Dedifferentiated amniotic fluid mesenchymal stem cell (primary cell): ENCODE measurements around the gene LRCH3.
A peak's percentile ranks its signal among the peaks of the same experiment; 100 is the strongest.

Source experiments
- DNase-seq: peaks from one replicate; pipeline ENCODE4 v3.0.0-alpha.2; 2016; ENCODE audit errors: extremely low spot score

LRCH3 gene

GRCh38 chr3:197791113-197791891 is at the start of gene LRCH3:
Gene LRCH3 (plus strand): TSS chr3:197791254. CDS start chr3:197791279, 25 bp downstream.
- peak; percentile 71 for DNase-seq

DNA sequence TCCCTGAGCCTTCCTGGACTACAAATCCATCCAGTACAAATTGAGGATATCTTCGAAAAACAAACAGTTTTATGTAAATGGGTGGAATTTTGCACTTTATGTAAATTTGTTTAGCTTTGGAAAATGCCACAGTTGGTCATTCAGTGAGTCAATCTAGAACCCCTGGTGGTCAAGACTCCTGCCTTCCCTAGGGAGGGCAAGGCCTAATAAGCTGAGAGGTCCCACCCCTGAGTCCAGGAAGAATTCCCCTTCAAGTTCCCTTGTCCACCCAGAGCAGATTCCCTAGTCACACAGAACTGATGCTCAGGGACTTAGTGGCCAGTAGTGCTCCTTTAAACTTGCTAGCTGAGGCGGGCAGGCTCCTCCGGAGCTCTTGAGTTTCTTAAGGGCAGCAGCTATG is 48.3 kb upstream of the LRCH3 start:
- no peak for DNase-seq

GRCh38 chr3:197746209-197746608 is 44.8 kb upstream of the LRCH3 start:
- DNase-seq, result no peak

- DNase-seq, result no peak
Observed at GRCh38 chr3:197746801-197747237, 44.2 kb upstream of the LRCH3 start.

- DNase-seq, result peak; percentile 50
Observed at GRCh38 chr3:197748597-197749314, 42.3 kb upstream of the LRCH3 start.

DNA sequence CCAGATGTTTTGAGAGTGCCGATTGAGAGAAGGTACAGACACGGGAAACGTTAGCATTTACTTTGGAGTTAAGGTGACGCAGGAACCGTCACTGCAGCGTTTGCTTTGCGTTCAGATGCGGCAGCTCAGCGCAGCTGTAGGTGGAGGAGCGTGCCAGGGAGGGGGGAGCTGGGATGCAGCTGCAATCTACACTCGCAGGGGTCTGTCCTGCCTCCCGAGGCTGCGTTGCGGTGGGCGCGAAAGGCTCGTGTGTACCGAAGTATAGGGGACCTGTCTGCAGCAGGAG is 41.8 kb upstream of the LRCH3 start:
- peak; percentile 31 for DNase-seq

DNA sequence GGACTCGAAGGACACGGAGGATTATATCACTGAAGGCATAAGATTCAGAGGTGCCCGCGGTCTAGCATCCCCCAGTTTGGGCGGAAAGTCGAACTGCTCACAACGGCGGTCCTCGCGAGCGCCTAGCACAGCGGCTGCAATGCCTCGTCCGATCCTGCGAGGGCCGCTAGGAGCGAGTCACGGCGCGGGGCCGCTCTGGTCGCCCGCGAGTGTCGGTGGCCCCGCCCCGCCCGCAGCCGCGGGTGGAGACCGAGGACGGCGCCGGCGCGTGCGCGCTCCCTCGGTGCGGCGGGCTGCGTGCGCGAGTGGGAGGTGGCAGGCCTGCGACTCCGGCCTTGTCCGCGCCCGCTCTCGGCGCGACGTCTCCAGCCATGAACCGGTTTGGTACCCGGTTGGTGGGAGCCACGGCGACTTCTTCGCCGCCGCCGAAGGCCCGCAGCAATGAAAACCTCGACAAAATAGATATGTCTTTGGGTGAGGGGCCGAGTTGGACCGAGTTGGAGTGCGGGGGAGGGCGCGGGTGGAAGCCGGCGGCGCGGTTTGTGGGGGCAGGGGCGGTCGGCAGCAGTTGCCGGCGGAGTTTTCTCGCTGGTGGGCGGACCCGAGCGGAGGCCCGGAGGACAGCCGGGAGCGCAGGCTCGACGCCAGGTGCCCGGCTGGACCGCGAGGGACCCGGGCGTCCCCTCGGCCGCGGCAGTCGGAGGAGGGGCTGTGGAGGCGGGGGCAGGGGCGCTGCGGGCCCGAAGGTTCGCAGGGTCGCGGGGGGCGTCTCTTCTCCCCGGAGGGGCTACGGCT is 41.3 kb upstream of the LRCH3 start, which contains the start of gene FYTTD1:
Gene FYTTD1, plus strand, starts transcription at position 283 of the 795 bp plus-strand sequence. Its CDS starts 89 bp downstream, at position 372.
- DNase-seq, result peak; percentile 85

DNA sequence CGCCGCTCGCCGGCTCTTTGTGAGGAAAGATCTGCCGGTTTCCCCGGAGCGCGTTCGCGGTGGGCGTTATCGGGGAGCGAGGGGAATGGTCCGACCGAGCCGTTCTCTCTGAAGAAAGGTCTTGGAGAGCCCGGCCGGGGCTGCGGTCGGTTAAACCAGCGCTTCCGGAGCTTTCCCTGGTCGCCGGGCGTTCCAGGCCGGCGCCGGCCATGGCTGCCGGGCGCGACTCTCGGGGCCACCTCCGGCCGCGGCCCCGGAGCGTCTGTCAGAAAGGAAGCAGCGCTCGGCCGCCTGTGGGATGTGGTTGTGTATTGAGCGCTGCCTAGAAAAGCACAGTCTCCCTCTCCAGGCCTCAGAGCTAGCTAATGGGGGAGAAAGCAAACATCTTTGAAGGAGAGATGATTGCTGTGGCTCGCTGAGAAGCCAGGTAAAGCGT is 40.6 kb upstream of the LRCH3 start:
- peak; percentile 62 for DNase-seq

- DNase-seq, result no peak
Observed at GRCh38 chr3:197750858-197751737, 40.0 kb upstream of the LRCH3 start.

DNA sequence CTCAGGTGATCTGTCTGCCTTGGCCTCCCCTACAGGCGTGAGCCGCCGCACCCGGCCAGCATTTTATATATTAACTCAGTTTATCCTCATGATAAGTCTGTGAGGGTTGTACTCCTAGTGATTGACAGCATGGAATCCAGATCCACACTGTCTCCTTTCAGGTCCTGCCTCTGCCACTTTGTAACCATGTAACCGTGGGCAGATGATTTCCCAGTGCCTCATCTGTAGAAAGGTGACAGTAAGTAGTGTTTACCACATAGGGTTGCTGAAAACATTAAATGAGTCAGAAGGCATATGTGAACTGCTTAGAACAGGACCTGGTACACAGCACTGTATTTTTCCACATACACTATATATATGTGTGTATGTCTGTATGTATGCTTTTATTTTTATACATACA is 38.9 kb upstream of the LRCH3 start:
- DNase-seq, result no peak

- DNase-seq, result no peak
Observed at GRCh38 chr3:197753263-197753662, 37.8 kb upstream of the LRCH3 start.

DNA sequence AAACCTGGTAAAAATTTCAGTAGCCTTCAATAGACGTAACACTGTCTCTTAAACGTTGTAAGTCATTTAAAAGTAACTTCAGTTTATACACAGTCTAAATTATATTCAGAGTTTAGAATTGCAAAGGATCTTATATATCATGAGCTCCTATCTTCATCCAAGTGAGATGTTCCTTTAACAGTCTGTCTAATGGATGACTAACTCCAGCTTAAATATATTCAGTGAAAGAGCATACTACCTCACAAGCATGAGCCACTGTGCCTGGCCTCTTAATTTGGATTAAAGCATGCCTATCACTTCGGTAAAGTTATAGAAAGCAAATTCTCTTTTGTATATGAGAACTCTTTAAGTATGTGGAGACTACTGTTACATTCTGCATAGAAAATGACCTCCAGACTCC is 34.4 kb upstream of the LRCH3 start:
- no peak for DNase-seq

DNA sequence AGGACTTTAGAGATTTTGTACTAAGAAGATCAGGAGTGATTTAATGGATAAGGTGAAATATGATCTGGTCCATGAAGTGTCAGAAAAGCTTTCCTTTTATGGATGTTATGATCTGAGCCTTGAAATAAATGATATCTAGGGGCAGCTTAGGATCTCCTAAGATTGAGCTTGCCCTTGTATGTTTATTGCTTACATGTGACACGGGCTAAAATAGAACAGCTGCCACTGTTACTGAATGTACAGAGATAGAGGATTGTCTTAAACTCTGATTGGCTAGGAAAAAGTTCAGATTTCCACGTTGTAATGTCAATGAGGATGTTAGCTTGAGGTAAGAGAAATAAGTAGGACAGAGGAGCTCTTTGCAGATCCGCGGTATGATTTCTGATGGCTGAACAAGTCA is 32.5 kb upstream of the LRCH3 start:
- DNase-seq, result no peak

DNA sequence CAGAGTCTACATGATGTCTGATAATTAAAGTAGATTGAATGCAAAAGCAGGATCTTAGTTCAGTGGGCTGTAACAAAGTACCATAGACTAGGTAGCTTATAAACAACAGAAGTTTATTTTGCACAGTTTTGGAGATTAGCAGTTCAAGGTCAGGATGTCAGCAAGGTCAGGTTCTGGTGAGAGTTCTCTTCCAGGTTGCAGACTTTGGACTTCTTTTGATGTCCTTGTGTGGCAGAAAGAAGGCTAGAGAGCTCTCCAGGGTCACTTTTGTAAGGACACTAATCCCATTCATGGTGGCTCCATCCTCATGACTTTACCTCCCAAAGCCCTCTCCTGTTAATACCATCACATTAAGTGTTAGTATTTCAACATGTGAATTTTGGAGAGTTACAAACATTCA is 29.3 kb upstream of the LRCH3 start:
- no peak for DNase-seq

GRCh38 chr3:197775317-197775716 is 15.7 kb upstream of the LRCH3 start:
- DNase-seq, result no peak

DNA sequence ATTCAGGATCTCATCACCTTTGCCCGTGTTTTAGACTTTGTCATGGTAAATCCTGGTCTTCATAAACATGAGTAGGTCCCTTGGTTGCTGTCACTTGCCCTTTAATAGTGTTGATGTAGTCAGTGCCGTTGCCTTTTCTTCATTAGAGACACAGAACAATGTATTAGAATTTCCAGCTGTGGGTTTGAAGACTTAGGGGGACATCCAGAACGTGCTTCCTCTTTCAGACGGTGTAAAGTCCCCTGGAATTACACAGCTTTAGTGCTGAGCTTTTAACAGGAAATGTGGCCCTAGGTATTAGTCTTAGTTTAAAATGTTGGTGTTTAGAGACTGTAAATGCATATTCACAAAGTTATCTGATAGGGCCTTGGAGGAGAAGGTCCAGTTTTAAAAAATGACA is 8.8 kb upstream of the LRCH3 start:
- DNase-seq, result no peak

DNA sequence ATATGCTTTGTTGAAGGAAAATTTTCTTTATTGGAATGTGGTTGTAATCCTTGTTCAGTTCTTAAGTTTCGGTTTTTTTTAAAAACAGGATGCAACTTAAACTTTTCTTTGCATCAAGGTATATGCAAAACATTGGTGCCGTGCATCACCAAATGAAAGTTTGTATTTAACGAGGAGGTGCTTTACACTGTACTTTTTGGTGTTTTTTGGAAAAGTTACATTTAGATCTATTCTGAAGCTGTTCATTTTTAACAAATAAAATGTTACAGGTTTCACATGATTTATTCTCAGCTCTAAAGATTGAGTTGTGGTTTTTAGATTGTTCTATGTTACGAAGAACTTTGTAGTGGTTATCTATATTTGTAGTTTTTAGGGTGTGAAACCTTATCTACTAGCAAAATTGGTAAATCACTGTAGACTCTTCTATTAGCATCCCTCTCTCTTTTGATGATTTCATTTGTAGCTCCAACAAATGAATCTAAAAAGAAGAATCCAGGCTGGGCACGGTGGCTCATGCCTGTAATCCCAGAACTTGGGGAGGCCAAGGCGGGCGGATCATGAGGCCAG is 7.0 kb upstream of the LRCH3 start:
- DNase-seq, result no peak

DNA sequence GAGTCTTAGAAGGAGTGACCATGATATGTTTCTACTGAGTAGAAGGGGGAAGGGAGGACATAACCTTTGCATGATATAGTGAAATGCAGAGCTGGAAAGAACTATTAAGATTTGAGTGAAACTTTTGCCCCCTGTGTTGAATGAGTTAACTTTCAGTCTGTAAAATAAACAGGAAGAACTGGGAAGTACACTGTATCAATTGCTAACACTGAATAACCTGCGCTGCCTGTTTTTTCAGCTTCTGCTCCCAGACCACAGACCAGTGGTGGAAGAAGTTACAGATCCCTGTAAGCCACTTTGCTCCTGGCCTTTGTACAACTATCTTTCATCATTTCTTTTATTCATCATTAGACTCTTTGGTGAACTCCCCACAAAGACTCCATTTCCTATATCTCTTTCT is 3.6 kb upstream of the LRCH3 start:
- no peak for DNase-seq

- DNase-seq, result no peak
Observed at GRCh38 chr3:197789309-197789708, 1.7 kb upstream of the LRCH3 start.

- no peak for DNase-seq
Observed at GRCh38 chr3:197790033-197790432, 1.0 kb upstream of the LRCH3 start.
